GM15510 (cell line): ENCODE results near the gene CAMK1D.

Source experiments
- POLR2A ChIP-seq: IDR thresholded peaks from 3 replicates; pipeline ENCODE4 v1.6.1; 2011; ENCODE audit warnings: borderline replicate concordance; ENCODE audit not compliant: insufficient read length; ENCODE audit errors: extremely low read depth

The CAMK1D gene

DNA sequence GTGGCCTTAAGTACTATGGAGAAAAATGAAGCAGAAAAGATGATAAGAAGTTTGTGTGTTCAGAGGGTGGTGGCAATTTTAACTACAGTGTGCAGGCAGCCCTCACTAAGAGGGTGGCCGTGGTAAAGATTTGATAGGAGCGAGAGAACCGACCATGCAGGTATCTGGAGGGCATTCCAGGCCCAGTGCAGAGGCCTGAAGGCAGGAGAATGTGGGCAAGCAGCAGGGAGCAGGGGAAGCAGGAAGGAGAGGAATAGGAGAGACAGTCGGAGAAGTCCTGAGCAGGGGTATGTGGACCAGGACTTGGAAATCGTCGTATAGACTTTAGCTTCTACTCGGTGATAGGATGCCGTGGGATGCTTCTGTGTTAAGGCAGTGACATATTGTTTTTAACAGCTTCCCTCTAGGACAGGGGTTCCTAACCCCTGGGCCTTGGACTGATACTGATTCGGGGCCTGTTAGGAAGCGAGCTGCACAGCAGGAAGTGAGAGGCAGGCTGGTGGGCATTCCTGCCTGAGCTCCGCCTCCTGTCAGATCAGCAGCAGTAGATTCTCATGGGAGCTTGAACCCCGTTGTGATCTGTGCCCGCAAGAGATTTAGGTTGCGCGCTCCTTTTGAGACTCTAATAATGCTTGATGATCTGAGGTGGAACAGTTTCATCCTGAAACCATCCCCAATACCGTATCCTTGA is 425.0 kb downstream of the CAMK1D start:
- TF ChIP-seq POLR2A, result no peak

DNA sequence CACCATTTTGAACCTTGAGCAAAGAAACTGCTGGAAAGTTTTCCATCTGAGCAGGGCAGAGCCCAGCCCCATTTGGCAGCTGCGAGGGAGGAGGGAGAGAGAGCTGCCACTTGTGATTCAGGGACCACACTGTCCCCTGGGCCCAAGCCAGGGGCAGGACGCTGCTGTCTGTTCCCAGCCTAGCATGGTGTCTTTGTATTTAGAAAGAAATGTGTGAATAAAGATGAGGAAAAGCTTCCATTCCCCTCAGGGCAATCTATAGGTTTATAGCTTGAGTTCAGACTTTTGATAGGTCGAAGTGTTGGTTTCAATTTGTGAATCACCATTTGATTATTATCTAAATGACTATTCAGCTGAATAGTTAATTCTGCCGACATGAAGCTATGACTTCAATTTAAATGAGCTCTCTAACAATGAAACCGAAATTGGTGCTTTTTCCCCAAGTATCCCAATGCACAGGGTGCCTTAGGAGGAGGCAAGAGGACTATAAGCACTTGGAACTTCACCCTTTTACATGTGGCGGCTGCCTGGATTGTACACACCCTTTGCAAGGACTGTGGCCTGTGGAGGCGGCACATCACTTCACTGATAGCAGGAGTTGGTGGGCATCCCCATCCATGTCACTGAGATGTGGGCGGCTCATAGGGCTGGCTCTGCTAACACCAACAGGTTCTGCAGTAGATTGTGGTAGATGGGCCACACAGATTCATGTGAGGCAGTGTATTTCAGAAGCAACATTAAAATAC is 428.7 kb downstream of the CAMK1D start:
- no peak for TF ChIP-seq POLR2A

DNA sequence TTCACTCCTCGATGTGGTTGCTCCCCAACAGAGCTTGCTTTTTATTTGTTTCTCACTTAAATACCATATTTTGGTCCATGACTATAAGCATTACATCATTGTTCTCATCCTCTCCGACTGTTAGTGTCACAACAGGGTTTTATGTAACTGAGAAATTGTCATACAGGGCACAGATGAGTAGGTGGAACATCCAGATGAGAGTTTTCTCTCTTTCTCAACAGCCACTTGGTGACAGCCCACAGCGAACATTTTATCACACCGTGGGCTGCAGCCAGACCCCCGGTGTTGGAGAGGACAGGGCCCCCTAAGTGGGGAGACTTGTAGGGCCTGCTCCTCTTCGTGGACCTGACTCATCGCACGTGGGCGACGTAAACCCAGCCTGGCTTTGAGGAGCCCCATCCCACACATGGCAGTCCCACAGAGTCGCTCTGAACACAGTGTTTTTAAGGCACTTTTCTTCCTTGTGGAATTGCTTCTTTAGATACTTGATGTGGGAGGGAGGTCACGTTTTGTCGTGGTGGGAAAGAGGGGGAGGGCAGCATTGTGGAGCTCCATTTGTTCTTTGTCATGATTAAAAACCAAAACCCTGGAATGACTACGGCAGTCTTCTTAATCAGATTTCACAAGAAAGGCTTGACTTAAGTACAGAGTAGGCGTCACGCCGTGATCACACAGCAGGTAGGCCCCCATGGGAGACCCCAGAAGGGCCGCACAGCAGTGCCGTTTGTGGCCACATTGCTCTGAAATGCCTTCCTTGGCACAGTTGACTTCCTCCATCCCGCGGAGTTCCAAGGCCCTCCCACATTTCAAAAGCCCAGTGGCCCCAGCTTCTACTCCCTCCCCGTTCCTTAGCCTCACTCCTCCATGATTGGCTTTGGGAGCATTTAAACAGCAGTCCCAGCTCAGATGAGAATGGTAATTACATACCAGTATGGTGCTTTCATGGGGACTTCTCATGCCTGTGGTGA is 431.6 kb downstream of the CAMK1D start:
- TF ChIP-seq POLR2A, result no peak

DNA sequence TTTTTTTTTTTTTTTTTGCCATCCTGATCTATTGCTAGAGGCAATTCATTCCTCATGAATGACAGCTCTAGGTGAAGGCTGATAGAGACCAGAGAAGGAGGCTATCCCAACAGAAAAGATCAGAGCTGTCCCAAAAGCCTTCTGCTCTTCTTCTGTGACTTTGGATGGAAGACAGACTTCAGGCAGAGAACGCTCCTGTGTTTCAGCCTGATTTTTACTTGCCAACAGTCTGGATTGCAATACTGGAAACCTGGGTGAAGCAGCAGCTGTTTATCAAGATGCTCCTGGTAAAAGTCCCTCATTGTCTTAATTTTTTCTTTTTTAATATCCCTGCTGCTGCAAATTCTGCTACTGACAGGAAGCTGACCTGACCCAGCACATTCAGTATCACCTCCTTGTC is 432.6 kb downstream of the CAMK1D start:
- no peak for TF ChIP-seq POLR2A

DNA sequence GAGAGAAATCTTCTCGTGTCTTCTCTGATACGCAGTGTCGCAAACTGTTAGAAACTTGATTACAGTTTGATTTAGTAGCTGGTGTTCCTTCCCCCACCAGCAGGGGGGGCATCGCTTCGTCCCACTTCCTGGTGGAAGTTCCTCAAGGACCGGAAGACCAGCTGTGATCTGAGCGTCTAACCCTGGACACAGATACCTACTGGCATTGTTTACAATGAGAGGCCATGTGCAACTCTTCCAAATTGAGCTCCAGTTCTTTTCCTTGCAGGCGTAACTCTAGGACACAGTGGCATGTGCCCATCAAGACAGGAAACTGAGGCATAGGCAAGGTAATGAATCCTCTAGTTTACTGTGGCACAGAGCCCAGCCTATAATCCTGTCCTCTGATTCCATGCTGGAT is 433.2 kb downstream of the CAMK1D start:
- no peak for TF ChIP-seq POLR2A

DNA sequence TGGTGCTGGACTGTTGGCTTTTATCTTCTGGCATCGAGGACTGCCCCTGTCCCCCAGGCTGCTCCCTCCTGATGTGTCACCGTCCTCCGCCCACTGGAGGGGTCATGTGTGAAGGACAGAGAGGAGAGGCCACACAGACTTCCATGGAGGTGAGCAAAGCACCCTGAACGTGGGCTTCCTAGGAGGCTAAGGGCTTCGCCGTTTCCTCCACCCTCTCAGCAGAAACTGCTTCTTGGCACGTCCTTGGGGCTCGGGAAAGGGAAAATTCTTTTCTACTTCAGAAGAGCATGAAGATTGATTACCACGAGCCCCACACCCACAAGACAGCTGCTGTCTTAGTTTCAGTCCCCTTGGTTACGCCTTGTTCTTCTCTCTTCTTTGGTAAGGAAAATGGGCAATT is 433.9 kb downstream of the CAMK1D start:
- no peak for TF ChIP-seq POLR2A

DNA sequence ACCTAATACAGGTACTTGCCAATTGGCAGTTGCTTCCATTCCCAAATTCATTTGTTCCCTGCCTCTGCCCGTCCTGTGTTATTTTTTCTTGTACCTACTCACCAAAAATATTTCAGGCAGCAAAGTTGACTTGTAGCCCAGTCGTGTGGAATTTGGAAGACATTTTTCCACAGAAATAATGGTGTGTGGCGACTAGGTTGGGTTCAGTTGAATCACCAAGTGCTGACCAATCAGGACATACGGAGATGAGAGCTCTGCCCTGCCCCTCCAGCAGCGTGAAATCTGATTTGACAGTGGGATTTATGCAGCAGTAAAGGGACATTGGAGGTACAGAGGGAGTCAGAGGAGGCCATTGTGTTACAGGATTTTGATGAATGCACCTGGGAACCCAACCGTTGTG is 435.3 kb downstream of the CAMK1D start:
- TF ChIP-seq POLR2A, result no peak

DNA sequence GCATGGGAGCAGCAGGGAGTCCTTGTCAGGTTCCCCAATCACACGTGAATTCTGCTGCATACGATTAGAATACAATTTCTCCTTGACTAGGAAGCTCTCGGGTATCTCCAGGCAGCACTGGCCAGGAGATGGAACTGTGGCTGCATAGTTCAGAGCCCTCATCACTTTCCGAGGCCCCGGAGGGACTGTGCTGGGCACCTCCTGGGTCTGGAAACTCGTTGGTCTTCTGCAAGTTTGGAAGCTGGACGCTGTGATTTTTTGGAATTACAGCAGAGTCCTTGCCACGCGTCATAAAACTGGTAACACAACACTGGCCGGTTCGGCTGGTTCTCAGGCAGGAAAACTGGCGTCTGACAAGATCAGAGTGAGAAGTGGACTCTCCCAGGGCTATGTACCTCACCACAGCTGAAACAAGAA is 436.1 kb downstream of the CAMK1D start:
- TF ChIP-seq POLR2A, result no peak

DNA sequence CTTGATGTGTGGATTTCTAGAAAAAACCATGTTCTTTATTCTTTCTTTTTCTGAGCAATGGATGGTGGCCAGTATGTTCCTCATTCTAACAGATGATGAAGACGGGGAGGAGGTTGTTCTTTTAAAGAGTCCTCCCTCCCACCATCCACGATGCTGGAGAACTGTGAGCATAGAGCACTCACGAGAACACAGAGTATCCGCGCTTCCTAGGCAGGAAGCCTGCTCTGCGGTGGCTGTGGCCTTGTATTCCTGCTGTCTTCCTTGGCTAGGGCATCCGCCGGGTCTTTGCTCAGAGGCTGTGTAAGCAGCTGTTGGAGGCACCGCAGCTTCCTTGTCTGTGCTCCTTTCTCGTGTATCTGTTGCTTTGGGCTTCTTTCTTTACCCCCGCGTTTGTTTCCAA is 437.9 kb downstream of the CAMK1D start:
- no peak for TF ChIP-seq POLR2A

DNA sequence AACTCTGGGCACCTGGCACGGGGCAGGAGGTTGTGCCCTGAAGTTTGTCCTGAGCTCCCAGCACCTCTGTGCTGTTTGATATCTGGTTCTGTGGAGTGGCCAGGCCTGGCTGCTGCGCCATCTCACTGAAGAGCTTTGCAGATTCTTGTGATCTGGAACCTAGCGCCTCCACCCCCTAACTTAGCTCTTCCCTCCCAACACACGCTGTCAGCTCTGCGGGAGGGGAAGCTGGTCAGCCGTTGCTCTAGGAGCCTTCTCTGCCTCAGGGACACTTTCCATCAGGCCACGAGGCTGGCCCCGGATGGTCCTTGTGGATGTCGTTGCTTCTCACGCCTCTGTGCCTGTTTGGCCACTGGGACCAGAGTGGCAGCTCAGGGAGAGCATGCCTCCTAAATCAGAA is 438.9 kb downstream of the CAMK1D start:
- no peak for TF ChIP-seq POLR2A

DNA sequence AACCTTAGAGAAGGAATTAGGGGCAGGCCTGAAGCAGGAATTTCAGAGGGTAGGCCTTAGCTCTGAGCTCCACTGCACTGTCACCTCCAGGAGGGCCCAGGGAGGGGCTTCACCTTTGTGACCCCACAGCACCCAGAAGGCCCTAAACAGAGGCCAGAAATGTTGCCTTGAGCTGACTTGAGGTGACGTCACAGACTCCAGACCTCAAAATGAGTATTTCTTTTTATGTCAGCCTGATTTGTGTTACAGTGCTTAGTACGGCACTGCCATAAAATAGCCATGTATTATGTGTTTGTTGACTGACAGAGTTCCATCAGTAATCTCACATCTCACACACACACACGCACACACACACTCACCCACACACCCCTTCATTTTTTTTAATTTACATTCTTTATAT is 440.9 kb downstream of the CAMK1D start:
- no peak for TF ChIP-seq POLR2A

DNA sequence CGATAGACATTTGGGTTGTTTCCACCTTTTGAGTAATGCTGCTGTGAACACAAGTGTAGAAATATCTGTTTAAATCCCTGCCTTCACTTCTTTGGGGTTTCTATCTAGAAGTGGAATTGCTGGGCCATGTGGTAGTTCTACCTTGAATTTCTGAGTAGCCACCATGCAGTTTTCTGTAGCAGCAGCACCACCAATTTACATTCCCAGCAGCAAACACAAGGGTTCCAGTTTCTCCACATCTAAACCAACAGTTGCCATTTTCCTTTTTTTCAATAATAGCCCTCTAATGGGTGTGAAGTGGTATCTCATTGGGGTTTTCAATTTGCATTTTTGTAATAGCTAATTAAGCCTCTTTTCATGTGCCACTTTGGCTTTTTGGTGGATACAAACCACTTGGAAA is 442.4 kb downstream of the CAMK1D start:
- no peak for TF ChIP-seq POLR2A

DNA sequence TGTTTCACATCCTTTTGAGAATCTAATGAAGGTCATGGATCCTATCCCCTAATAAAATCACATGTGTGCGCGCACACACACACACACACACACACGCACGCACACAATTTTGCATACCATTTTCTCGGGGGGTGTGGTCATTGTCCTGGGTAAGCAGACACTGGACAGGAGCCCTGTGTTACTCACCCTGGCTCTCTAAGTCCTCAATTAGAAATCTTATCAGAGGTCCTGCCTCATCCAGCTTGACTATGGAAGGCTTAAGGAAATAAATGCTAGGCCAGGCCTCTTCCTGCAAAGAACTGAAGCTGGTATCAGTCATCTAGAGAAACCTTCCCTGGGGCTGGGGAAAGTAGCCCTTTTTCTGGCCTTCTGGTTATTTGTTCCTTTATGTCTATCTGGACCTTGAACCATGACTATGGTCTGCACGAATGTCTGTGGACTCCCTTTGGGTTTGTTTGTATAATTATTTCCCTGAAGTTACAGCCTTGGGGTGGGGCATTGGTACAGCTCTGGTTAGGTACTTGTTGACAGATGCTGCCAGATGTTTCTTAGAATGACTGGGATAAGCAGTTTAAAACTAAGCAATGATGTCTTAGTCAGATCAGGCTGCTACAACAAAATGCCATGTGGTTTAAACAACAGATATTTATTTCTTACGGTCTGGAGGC is 443.7 kb downstream of the CAMK1D start:
- TF ChIP-seq POLR2A, result no peak

DNA sequence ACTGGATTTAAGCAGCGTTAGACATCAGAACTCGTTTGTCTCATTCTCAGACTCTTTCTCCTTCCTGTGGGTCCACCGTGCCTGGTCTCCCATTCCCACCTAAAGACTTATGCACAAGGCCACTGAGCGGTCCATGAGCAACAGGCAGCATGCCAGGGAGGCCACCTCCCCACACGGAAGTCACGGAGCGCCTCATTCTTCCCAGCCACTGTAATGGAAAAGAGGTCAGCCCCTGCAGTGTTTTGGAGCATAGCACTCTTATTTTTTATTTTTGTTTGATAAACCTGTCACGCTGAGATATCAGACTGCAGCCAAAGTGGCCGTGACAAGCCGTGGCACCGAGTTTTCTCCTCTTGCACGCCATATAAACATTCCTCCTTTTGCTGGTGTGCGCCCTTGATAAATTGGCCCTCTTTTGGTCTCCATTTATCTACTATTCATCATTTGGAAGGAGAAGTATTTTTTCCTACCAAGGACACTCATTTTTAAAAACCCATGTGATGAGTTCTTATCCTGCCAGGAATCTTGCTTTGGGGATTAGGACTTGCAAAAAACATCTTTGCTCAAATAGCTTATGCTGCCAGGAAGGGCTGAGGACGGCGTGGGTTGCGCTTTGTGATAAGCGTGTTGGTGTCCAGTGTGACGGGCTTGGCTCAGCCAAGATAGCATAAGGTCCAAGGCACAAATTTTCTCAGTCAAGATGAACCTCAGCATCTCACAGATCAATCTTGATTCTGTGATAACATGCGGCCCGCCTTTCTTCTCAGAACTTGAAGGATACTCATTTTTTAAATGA is 446.2 kb downstream of the CAMK1D start:
- no peak for TF ChIP-seq POLR2A

DNA sequence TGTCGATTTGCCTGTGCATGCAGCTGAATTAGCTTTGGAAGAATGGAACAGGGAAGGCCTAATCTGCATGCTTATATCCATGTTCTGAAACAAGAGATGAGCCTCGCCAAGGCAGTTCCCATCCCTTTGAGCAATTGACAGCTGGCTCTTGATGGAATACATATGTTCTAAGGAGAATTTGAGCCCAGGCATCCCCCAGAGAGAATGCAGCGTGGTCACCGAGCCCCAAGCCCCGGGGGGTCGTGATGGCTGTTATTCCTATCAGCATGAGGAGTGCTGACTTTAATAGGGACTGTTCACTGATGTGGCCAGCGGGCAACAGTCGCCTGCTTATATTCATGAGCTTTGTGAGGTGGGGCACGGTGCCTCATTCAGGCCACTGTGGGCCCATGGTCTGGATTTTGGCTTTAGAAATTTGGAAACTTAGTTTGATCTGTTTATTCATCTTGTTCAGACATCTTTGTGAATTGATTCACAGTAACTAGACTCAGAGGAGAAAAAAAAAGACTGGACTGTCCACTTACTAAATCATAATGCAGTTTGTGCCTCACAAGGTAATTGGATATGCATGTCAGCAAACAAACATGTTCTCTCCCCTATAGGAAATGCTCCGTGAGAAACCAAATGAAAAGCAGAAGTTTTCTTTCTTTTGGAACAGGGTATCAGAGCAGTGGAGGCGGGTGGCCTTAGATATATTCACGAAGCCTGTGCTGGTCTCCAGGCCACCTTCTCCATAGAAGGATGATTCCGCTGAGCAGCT is 447.2 kb downstream of the CAMK1D start:
- no peak for TF ChIP-seq POLR2A
